Tongue (tissue), 2 donors: Measurements from ENCODE around the gene CYTL1. TPM values are rescaled to one million over a fixed set of nuclear protein-coding genes. Genes with fewer than 3 reads are reported as not detected.
A peak's percentile ranks its signal among the peaks of the same experiment; 100 is the strongest.
"Not testable (repeated sequence)": the region's sequence is repeated elsewhere in the genome, so short reads cannot be mapped to it uniquely, and the experiment has no call there.

Experiments used
- DNase-seq: peaks from one replicate; pipeline ENCODE4 v3.0.0-alpha.2; 2015
- total RNA-seq: library from RNA; depleted of rRNA; stranded (reverse); fragments of >200 nt; gene quantifications from one replicate; pipeline ENCODE4 v1.2.3, GENCODE V29; 2014

The CYTL1 gene
- total RNA-seq: 4.6 TPM

GRCh38 chr4:5019274-5019673, at the start of gene CYTL1:
CYTL1 (minus strand) TSS chr4:5019458; CDS start chr4:5019445, 13 bp downstream.
- DNase-seq: no peak

GRCh38 chr4:5067908-5068307, 48.6 kb upstream of the CYTL1 start:
- DNase-seq: no peak

GRCh38 chr4:5066968-5067367, 47.7 kb upstream of the CYTL1 start:
- not testable (repeated sequence) for DNase-seq

GRCh38 chr4:5066101-5066500, 46.8 kb upstream of the CYTL1 start:
- no peak for DNase-seq

- DNase-seq: no peak
Measured at GRCh38 chr4:5055411-5055810, 36.2 kb upstream of the CYTL1 start.

GRCh38 chr4:5054532-5054931, 35.3 kb upstream of the CYTL1 start:
- no peak for DNase-seq

GRCh38 chr4:5052726-5053425, 33.6 kb upstream of the CYTL1 start:
- DNase-seq: no peak

GRCh38 chr4:5052204-5052702, 33.0 kb upstream of the CYTL1 start:
- no peak for DNase-seq

GRCh38 chr4:5051278-5052203, 32.3 kb upstream of the CYTL1 start, which contains the start of gene STK32B:
STK32B (plus strand) TSS chr4:5051480.
- DNase-seq: peak; percentile 73

- peak; percentile 90 for DNase-seq
Measured at GRCh38 chr4:5050520-5051277, 31.4 kb upstream of the CYTL1 start.

- no peak for DNase-seq
Measured at GRCh38 chr4:5048721-5049120, 29.5 kb upstream of the CYTL1 start.

- no peak for DNase-seq
Measured at GRCh38 chr4:5045097-5045496, 25.8 kb upstream of the CYTL1 start.

GRCh38 chr4:5044341-5044740, 25.1 kb upstream of the CYTL1 start:
- no peak for DNase-seq

- no peak for DNase-seq
Measured at GRCh38 chr4:5043579-5043978, 24.3 kb upstream of the CYTL1 start.

- peak; percentile 80 for DNase-seq
Measured at GRCh38 chr4:5041699-5042098, 22.4 kb upstream of the CYTL1 start.

- peak; percentile 93 for DNase-seq
Measured at GRCh38 chr4:5040856-5041620, 21.8 kb upstream of the CYTL1 start.

GRCh38 chr4:5039800-5040199, 20.5 kb upstream of the CYTL1 start:
- DNase-seq: no peak

GRCh38 chr4:5037553-5038551, 18.6 kb upstream of the CYTL1 start:
- peak; percentile 82 for DNase-seq

- DNase-seq: peak; percentile 77
Measured at GRCh38 chr4:5036239-5036638, 17.0 kb upstream of the CYTL1 start.

GRCh38 chr4:5034206-5034605, 14.9 kb upstream of the CYTL1 start:
- DNase-seq: no peak
